Neural crest cell (in vitro differentiated cells): ENCODE measurements around the gene MEF2D. TPM values are rescaled to one million over a fixed set of nuclear protein-coding genes. Genes with fewer than 3 reads are reported as not detected.

ENCODE experiments used
- DNase-seq: peaks from one replicate; pipeline ENCODE4 v3.0.0; 2021; ENCODE audit warnings: low read depth, mixed read lengths, low spot score
- H3K27ac Mint-ChIP-seq: one replicate; pipeline ENCODE4 v1.8.0; 2021; ENCODE audit warnings: mild to moderate bottlenecking, mixed read lengths; ENCODE audit not compliant: unreplicated experiment
- H3K27me3 Mint-ChIP-seq: 2 replicates; pipeline ENCODE4 v1.8.0; 2021; ENCODE audit warnings: low read depth, mild to moderate bottlenecking, mixed read lengths
- H3K36me3 Mint-ChIP-seq: 2 replicates; pipeline ENCODE4 v1.8.0; 2021; ENCODE audit warnings: low read depth, mild to moderate bottlenecking, mixed read lengths
- H3K4me1 Mint-ChIP-seq: 2 replicates; pipeline ENCODE4 v1.8.0; 2021; ENCODE audit warnings: mixed read lengths
- H3K4me3 Mint-ChIP-seq: one replicate; pipeline ENCODE4 v1.8.0; 2021; ENCODE audit warnings: mild to moderate bottlenecking, mixed read lengths
- H3K9me3 Mint-ChIP-seq: 2 replicates; pipeline ENCODE4 v1.8.0; 2021; ENCODE audit warnings: mixed read lengths
- total RNA-seq: library from RNA; stranded (reverse); gene quantifications from 2 replicates; pipeline ENCODE4 v1.2.1, GENCODE V29; 2021
- TF ChIP-seq, protein P1 (sequence below): fragments of 200-600 bp; sonication (generic); conservative IDR thresholded peaks from 2 replicates; pipeline ENCODE4 v1.5.0; 2021; ENCODE audit warnings: antibody characterized with exemption, mild to moderate bottlenecking

MEF2D gene
- total RNA-seq, 1 donor from 2014 or later: 17.3 TPM

DNA sequence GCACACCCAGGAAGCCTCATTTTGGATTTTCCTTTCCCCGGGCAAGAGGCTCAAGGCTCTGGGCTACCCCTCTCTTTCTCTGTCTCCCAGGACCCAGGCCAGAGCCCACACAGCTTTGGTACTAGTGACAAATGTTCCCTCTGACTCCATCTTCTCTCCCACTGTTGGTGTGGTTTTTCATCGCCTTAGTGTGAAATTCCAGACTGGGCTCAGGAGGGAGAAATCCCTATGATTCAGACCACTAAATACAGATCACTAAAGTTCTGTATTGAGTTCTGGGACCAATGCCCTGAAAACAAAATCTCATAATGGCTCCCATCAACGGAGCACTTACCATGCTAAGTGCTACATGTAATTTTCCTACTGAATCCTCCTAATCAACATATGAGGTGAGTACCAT, 45.7 kb upstream of the MEF2D start:
- H3K9me3 Mint-ChIP-seq: no peaks in the 10 kb centered on the region
- H3K27ac Mint-ChIP-seq: no peak overlapping the region
- no peaks in the 10 kb centered on the region for H3K4me1 Mint-ChIP-seq
- TF ChIP-seq, protein P1, sequence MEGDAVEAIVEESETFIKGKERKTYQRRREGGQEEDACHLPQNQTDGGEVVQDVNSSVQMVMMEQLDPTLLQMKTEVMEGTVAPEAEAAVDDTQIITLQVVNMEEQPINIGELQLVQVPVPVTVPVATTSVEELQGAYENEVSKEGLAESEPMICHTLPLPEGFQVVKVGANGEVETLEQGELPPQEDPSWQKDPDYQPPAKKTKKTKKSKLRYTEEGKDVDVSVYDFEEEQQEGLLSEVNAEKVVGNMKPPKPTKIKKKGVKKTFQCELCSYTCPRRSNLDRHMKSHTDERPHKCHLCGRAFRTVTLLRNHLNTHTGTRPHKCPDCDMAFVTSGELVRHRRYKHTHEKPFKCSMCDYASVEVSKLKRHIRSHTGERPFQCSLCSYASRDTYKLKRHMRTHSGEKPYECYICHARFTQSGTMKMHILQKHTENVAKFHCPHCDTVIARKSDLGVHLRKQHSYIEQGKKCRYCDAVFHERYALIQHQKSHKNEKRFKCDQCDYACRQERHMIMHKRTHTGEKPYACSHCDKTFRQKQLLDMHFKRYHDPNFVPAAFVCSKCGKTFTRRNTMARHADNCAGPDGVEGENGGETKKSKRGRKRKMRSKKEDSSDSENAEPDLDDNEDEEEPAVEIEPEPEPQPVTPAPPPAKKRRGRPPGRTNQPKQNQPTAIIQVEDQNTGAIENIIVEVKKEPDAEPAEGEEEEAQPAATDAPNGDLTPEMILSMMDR: no peak
- no peak for DNase-seq
- no peak overlapping the region for H3K4me3 Mint-ChIP-seq
- H3K27me3 Mint-ChIP-seq: no peaks in the 10 kb centered on the region
- H3K36me3 Mint-ChIP-seq: peaks cover 8% of the 10 kb centered on the region

DNA sequence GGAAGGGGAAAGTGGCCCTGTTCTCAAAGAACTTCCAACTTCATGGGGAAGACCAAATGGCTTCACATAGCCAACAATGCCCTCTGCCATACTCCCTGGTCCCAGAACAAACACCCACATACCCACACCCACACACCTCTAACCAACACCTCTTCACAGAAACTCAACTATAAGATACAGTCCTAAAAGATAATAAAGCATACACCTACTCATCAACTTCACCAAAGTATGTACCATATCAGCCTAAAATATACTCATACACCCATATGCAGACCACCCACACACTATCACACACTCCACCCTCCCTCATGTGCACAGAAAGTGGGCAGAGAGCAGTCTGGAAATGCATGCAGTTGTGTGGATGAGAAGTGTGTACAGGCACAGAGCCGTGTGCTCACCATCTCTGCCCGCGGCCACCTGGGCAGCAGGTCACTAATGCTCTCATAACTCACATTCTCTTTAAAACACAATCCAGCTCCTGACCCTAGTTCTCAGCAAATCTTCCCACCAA, 44.1 kb upstream of the MEF2D start:
- H3K9me3 Mint-ChIP-seq: no peaks in the 10 kb centered on the region
- no peak overlapping the region for H3K4me3 Mint-ChIP-seq
- H3K36me3 Mint-ChIP-seq: peaks cover 8% of the 10 kb centered on the region
- TF ChIP-seq, protein P1: no peak
- no peaks in the 10 kb centered on the region for H3K27me3 Mint-ChIP-seq
- DNase-seq: no peak
- H3K4me1 Mint-ChIP-seq: no peaks in the 10 kb centered on the region
- H3K27ac Mint-ChIP-seq: peak overlapping the region; percentile 36

DNA sequence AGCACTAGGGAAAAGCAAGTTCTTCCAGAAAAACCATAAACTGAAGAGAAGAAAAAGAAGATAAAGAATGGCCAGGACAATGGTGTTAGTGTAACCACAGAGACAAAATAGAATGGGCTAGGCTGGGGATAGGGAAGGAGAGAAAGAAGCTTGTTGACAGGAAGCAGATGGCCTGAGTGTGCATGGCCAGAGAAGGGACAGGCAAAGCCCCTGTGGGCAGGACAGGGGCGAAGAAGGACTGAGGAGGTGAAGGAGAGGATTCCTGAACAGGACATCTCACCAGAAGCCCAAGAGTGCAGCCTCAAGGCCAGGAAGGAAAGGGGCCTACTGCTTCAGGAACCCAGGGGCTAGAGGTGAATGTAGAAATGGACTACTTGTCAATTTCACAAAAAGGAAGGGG, 42.5 kb upstream of the MEF2D start:
- Mint-ChIP-seq H3K27ac (peak overlapping the region; percentile 30), H3K4me1 (no peaks in the 10 kb centered on the region), H3K4me3 (no peak overlapping the region), H3K27me3 (no peaks in the 10 kb centered on the region), H3K9me3 (no peaks in the 10 kb centered on the region), H3K36me3 (peaks cover 19% of the 10 kb centered on the region)
- TF ChIP-seq, protein P1: no peak
- no peak for DNase-seq

DNA sequence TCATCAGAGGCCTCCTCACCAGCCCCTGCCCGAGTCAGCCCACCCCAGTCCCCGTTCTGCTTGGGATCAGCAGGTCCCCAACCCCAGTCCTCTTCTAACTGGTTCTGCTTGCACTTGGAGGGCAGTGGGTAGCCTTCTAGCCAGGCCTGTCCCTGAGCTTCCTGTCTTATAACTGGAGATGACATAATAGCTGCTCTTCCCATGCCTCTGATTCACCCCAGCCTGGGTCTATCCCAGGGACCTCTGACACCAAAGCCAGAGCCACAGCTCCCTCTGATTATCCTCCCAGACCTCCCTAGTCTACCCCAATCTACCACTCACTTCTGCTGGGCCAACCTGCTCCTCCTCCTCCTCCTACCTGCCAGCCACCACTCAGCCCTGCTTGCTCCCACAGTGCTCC, 40.4 kb upstream of the MEF2D start:
- H3K36me3 Mint-ChIP-seq: peaks cover 23% of the 10 kb centered on the region
- H3K27me3 Mint-ChIP-seq: no peaks in the 10 kb centered on the region
- DNase-seq: no peak
- no peak overlapping the region for H3K27ac Mint-ChIP-seq
- no peaks in the 10 kb centered on the region for H3K9me3 Mint-ChIP-seq
- TF ChIP-seq, protein P1: no peak
- H3K4me3 Mint-ChIP-seq: no peak overlapping the region
- no peaks in the 10 kb centered on the region for H3K4me1 Mint-ChIP-seq

DNA sequence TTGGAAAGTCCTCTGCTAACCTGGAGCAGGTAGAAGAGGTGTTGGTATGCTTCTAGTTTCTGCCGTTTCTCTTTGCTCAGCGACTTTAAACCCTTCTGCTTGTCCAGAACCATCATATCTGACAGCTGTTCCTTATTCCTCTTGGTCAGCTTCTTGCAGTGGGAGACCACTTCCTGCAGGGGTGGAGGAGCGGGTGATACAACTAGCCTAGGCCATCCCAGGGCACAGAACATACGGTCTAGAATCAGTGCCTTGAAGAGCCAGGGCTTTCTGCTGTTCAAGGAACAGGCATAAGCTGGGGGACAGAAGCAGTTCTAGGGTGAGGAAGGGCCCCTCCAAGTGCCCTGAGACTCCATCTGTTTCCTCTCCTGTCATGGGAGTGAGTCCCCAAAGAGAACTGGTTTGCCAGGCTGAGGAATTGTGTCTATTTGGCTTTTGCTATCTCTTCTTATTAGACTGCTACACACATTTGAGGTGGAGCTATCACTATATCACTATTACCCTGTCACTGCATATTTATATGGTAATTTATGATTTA, 39.3 kb upstream of the MEF2D start:
- peaks cover 23% of the 10 kb centered on the region for H3K36me3 Mint-ChIP-seq

More for the DNA sequence above, 39.3 kb upstream of the MEF2D start:
- Mint-ChIP-seq H3K4me3 (no peak overlapping the region), H3K4me1 (no peaks in the 10 kb centered on the region), H3K9me3 (no peaks in the 10 kb centered on the region), H3K27ac (peak overlapping the region; percentile 66), H3K27me3 (no peaks in the 10 kb centered on the region)
- TF ChIP-seq, protein P1: no peak
- no peak for DNase-seq
